Skeletal muscle satellite cell (primary cell): ENCODE measurements around the gene ZNF710.

ENCODE experiments used
- H3K27me3 ChIP-seq: 2 replicates; pipeline ENCODE4 v1.7.0; 2013; ENCODE audit warnings: low read length; ENCODE audit not compliant: control insufficient read depth, insufficient read depth
- H3K36me3 ChIP-seq: 2 replicates; pipeline ENCODE4 v1.7.0; 2013; ENCODE audit warnings: mild to moderate bottlenecking, control low read depth, low read length; ENCODE audit not compliant: insufficient read depth
- H3K4me1 ChIP-seq: 2 replicates; pipeline ENCODE4 v1.7.0; 2013; ENCODE audit warnings: low read length; ENCODE audit not compliant: control insufficient read depth, insufficient read depth
- H3K4me2 ChIP-seq: 2 replicates; pipeline ENCODE4 v1.7.0; 2013; ENCODE audit warnings: mild to moderate bottlenecking, low read length
- H3K4me3 ChIP-seq: 2 replicates; pipeline ENCODE4 v1.7.0; 2013; ENCODE audit warnings: low read length
- H3K9ac ChIP-seq: 2 replicates; pipeline ENCODE4 v1.7.0; 2013; ENCODE audit warnings: mild to moderate bottlenecking, low read depth, low read length, moderate library complexity
- H3K9me3 ChIP-seq: replicated peaks from 2 replicates; pipeline ENCODE4 v1.7.0; 2013; ENCODE audit warnings: mild to moderate bottlenecking, control low read depth, low read length

ZNF710 gene

DNA sequence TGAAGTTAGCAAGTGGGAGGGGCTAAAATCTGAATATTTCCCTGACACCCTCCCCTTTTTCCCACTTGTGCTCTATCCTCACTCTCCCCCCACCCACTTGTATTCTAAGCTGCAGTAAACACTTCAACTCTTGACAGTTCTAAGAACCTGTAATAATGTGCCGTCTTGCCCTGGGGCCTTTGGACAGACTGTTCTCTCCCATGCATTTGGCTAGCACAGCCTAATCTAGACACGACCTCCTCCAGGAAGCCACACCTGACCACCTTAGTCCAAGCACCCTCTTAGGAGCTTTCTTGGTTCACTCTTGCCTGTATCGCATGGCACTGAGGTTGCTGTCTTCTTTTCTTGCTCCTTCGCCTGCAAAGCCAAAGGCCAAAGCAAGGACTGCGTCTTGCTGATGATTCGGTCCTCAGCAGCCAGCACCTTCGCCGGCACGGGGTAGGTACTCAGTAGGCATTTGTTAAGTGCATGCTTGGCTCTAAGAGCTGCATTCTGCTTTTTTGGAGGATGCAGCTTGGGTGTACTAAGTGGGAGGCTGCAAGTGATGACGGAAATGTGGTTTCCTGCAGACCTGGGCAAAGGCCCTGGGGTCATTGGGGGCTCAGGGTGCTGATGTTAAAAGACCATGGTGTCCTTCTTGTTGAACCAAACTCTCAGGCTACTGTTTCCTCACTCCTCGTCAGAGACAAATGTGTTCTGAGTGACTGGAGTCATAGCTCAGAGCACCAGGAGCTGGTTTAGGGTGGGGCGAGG, 2.0 kb upstream of the ZNF710 start:
- Histone ChIP-seq H3K4me2 (no peak overlapping the region), H3K36me3 (no peaks in the 10 kb centered on the region), H3K9ac (no peak overlapping the region), H3K9me3 (no peaks in the 10 kb centered on the region), H3K4me1 (peaks cover 34% of the 10 kb centered on the region), H3K27me3 (peaks cover 5% of the 10 kb centered on the region), H3K4me3 (no peak overlapping the region)

DNA sequence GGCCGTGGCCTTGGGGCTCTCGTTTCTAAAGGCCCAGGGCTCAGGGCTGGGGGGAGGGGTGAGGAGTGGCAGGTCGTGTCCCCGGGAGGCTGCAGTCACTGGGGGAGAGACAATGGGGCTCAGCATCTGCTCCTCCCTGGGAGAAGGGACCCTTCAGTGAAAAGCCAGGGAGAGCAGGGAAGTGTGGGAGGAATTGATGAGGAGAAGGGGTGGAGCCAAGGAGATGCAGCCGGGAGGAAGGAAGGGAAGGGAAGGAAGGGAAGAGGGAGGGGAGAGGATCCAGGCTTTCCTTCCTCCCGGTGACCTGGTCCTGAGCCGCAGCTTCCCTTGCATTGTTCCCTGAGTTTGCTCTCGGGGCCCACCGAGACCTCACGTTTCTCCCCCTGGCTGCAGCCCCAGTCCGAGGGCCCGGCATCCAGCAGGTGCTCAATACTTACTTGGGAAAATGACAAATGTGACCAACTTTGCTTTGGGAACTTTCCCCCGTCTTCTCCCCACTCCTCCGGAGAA, 1.4 kb upstream of the ZNF710 start:
- peak overlapping the region; percentile 85 for H3K9ac ChIP-seq
- H3K9me3 ChIP-seq = no peaks in the 10 kb centered on the region
- H3K4me2 ChIP-seq = peak overlapping the region; percentile 80
- peak overlapping the region; percentile 73 for H3K4me3 ChIP-seq
- H3K36me3 ChIP-seq = no peaks in the 10 kb centered on the region
- H3K27me3 ChIP-seq = peaks cover 5% of the 10 kb centered on the region
- H3K4me1 ChIP-seq = peaks cover 40% of the 10 kb centered on the region

DNA sequence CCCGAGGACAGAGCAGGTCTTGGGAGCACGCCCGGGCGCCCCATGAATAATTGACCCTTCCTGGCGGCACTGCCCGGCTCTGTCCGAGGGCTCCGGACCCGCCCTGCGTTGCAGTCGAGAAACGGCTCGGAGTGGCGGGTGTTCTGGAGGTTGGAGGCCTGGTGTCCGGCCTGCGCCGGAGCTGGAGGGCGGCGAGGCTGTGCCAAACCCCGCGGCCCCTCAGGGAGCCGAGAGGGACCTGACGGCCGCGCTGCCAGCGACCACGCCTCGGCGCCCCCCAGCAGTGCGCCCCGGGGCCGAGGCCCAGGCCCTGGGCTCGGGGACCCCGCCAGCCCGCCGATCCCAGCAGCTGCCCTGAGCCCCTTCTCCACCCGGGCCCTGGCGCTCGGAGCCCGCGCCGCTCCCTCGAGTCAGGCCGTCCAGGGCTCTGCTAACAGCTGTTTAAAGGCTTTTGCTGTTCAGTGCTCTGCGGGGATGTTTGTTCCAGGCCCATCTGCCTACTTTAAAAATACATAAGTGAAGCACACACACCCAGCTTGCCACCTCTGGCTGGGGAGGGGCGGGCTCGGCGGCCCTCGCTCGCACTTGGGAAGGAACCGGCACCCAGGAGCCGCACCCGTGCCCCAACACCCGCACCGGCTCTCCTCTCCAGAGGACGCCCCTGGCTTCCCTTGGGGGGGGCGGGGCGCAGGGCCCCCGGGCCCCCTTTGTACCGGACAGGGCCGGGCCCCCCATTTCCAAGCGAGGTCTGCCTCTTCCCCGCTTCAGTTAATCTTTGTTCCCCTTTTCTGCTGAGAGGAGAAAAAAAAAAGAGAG, 730 bp upstream of the ZNF710 start:
- Histone ChIP-seq H3K9ac (peak overlapping the region; percentile 85), H3K27me3 (peaks cover 5% of the 10 kb centered on the region), H3K4me2 (peak overlapping the region; percentile 80), H3K9me3 (no peaks in the 10 kb centered on the region), H3K4me3 (peak overlapping the region; percentile 73), H3K4me1 (peaks cover 46% of the 10 kb centered on the region), H3K36me3 (no peaks in the 10 kb centered on the region)

DNA sequence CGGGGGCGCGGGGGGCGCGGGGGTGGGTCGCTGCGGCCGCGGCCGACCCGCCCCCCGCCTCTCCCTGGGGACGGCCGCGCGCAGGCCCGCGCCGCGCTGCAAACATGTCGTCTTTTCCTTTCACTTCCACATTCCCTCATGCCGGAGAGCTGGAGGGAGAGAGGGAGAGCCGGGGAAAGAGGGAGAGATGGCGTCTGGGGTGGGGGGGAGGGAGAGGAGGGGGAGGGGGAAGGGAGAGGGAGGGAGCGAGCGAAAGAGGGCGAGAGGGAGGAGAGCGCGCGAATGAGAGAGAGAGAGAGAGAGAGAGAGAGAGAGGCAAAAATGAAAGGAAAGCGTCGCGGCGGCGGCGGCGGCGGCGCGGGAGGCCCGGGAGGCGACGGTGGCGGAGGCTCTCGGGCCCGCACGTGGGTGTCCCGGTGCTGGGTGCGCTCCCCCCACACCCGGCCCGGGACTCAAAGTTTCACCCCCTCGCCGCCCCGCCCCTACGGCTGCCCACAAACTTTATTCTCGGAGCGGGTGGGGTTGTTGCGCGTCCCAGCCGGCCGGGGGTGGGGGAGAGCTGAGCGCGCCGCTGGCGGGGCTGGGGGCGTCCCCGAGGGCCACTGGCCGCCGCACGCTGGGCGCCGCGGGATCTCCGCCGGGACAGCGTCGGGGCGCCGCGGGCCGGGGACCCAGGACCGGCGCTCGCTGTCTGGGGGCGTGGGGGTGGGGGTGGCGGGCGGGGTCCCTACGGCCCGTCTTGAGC, 731 bp downstream of the ZNF710 start:
- Histone ChIP-seq H3K4me3 (peak overlapping the region; percentile 76), H3K4me1 (peaks cover 46% of the 10 kb centered on the region), H3K27me3 (no peaks in the 10 kb centered on the region), H3K9me3 (no peaks in the 10 kb centered on the region), H3K36me3 (no peaks in the 10 kb centered on the region), H3K4me2 (peak overlapping the region; percentile 90), H3K9ac (peak overlapping the region; percentile 79)

DNA sequence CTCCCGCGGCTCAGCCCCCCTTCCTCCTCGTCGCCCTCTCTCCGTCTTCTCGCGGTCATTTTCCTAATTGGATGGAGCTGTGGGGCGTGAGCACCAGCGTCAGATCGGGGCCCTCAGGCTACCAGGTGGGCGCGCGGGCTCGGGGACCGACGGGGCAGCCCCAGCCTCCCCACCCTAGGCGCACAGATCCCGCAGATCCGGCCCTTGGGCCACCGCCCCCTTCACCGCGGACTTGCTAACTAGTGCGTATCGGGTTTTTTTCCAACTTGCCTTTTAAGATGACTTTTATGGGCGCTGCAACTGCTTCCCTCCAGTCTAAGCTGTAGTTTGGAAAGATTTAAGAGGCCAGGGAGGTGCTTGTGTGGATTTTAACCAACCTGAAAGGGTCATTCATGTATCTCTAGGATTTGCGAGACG, 1.3 kb downstream of the ZNF710 start:
- H3K9me3 ChIP-seq = no peaks in the 10 kb centered on the region
- H3K9ac ChIP-seq = peak overlapping the region; percentile 79
- H3K4me1 ChIP-seq = peaks cover 46% of the 10 kb centered on the region

DNA sequence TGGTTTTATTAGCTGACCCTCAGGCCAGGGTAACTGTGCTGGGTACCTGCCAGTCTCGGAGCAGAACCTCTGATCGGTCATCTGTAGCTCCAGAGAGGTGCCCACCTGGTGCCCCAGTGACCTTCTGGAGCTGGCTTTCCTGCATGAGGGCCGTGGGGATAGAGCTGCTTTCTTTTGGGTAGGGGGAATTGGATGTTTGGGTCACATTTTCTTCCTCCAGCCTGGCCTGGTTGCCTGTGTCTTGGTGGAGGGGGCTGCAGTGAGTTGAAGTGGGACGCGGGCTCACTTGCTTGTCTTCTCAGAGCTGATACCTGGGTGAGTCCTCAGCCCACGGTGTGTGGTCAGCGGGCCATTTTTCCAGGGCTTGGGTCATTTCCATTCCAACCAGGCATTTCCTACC, 2.6 kb downstream of the ZNF710 start:
- peak overlapping the region; percentile 56 for H3K4me2 ChIP-seq
- no peaks in the 10 kb centered on the region for H3K36me3 ChIP-seq
- H3K9ac ChIP-seq = no peak overlapping the region
- peaks cover 38% of the 10 kb centered on the region for H3K4me1 ChIP-seq
- no peaks in the 10 kb centered on the region for H3K9me3 ChIP-seq
- H3K27me3 ChIP-seq = no peaks in the 10 kb centered on the region
- no peak overlapping the region for H3K4me3 ChIP-seq

More for the DNA sequence above, 1.3 kb downstream of the ZNF710 start:
- H3K36me3 ChIP-seq = no peaks in the 10 kb centered on the region
- peak overlapping the region; percentile 76 for H3K4me3 ChIP-seq
- peak overlapping the region; percentile 90 for H3K4me2 ChIP-seq
- H3K27me3 ChIP-seq = no peaks in the 10 kb centered on the region

DNA sequence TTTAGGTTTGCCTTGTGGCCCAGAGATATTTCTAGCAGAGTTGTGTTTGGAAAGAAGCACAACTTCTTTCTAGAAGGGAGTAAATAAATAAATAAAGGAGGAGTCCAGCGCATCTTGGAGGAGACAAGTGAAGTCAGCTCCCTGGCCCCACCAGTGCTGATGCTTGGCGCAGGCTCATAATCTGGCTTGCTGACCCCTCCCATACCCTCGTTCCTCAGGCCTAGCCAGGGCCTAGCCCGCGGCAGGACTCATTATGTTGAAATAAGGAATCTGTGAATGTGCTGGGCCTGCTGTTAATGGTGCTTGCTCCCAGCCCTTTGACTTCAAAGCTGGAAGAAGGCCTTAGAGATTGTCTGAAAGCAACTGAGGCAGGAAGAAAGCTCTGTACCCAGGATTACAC, 3.1 kb downstream of the ZNF710 start:
- peak overlapping the region; percentile 56 for H3K4me2 ChIP-seq
- H3K36me3 ChIP-seq = no peaks in the 10 kb centered on the region
- no peaks in the 10 kb centered on the region for H3K27me3 ChIP-seq
- H3K9me3 ChIP-seq = no peaks in the 10 kb centered on the region
- peaks cover 33% of the 10 kb centered on the region for H3K4me1 ChIP-seq
- H3K9ac ChIP-seq = peak overlapping the region; percentile 41
- H3K4me3 ChIP-seq = peak overlapping the region; percentile 18

DNA sequence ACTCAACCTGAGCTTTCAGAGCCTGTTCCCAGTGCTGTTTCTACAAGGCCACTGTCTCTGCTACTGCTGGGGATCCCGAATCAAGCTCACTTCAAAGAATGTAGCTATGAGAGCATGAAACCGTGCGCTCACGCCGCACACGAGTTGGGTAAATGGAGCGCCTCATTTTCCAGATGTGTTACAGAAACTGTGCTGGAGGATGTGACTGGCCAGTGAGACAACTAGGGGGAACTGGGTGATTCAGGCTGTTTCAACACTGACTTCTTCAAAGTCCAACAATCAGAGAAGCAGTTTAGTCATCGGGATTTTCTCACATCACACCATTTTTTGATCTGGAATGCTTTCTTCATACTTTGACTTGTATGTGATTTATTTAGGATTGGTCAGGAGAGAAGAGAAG, 3.5 kb downstream of the ZNF710 start:
- peak overlapping the region; percentile 18 for H3K4me3 ChIP-seq
- H3K4me1 ChIP-seq = peaks cover 30% of the 10 kb centered on the region
- H3K36me3 ChIP-seq = peaks cover under 1% of the 10 kb centered on the region
- no peaks in the 10 kb centered on the region for H3K9me3 ChIP-seq
- H3K4me2 ChIP-seq = peak overlapping the region; percentile 56
- peak overlapping the region; percentile 41 for H3K9ac ChIP-seq
- no peaks in the 10 kb centered on the region for H3K27me3 ChIP-seq

DNA sequence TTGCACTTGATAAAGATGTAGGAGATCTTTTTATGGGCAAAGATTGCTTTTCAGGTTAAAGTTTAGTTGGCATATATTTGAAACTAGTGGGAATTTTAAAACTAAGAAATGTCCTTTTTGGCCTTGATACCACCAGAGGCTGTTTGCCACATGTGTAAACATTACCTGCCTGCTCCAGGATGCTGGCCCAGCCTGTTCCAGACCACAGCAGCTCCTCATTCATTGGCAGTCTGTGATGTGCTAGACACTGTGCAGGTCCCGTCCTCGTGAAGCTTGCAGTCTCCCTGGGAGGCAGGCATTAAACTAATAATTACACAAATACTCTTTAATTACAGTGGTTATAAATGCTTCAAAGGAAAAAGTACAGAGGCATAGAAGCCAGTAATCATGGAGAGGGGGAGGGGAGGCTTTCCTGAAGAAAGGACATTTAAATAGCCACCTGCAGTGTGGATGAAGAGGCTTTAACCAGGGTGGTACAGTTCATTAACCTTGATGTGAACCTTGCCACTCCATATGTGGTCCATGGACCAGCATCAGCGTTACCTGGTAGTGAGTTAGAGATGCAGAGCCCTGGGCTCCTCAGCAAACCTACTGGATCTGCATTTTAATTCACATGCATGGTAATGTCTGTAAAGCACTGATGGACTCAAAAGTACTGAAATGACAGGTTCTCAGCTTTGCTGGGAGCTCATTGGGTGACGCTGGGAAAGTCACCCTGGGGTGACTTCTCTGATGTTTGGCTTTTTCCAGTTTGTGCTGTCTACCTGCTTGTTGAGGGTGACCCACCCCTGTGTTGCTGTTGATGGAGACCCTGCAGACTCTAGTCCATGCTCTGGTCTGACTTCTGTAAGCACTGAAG, 5.3 kb downstream of the ZNF710 start:
- H3K4me2 ChIP-seq = no peak overlapping the region
- peaks cover 5% of the 10 kb centered on the region for H3K9me3 ChIP-seq
- H3K4me3 ChIP-seq = no peak overlapping the region
- no peak overlapping the region for H3K9ac ChIP-seq
- H3K27me3 ChIP-seq = no peaks in the 10 kb centered on the region
- peaks cover 3% of the 10 kb centered on the region for H3K36me3 ChIP-seq
- peaks cover 18% of the 10 kb centered on the region for H3K4me1 ChIP-seq

DNA sequence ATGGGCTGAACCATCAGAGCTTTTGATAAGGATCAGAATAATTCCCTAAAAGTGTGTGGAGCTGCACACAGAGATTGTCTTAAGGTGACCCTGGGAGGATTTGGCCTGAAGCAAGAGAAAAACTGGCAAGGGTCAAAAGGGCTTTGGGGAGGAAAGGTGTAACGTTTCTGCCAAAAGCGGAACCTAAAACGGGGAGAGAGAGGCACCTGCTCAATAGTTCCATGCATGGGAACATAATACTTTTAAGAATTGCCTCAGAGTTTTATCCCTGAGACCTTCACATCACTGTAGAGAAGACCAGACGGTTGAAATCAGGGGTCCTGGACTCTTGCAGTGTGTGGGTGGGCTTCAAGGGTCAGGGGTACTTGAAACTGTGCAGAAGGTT, 5.9 kb downstream of the ZNF710 start:
- Histone ChIP-seq H3K4me2 (no peak overlapping the region), H3K36me3 (peaks cover 3% of the 10 kb centered on the region), H3K27me3 (no peaks in the 10 kb centered on the region), H3K4me1 (peaks cover 18% of the 10 kb centered on the region), H3K9me3 (peaks cover 7% of the 10 kb centered on the region), H3K4me3 (no peak overlapping the region), H3K9ac (no peak overlapping the region)
